ENCODE results near the gene IFNGR2. TPM values are rescaled to one million over a fixed set of nuclear protein-coding genes. Genes with fewer than 3 reads are reported as not detected.

IFNGR2 gene
- total and polyA plus RNA-seq, 4 donors, result 58.6 to 198 (median 71.6) TPM

DNA sequence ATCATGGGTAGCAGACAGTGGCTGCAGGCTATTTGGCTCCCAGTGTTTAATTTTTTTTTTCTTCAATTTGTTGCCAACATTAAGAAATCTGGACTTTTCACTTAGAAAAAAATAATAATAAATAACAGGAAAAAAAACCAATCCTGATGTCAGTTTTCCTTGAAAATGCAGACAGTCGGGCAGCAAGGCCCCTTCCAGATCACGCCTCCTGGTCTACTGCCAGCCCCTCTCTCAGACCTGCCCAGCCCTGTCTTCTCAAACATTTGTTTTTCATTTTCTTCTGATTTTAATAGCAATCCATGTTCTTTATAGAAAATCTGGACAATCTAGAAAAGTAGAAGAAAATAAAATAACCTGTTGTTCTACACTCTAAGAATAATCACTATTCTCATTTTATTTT is 15.5 kb downstream of the IFNGR2 start:
- ATAC-seq (ENCODE audit: insufficient read depth, low FRiP score) (no peak), DNase-seq (peak in 2 of 3 donors; percentile 16 to 50)
- Histone ChIP-seq H3K36me3 (ENCODE audit: control insufficient read depth in 4 of 4, insufficient read depth in 4 of 4, low read length in 4 of 4) (peaks cover 17 to 35% (median 31%) of the 10 kb centered on the region in 4 donors), H3K27ac (ENCODE audit: low read depth in 1 of 2, low read length in 1 of 2) (no peak overlapping the region), H3K9ac (ENCODE audit: insufficient read depth in 1 of 2, low read length in 2 of 2) (no peak overlapping the region), H3K4me1 (ENCODE audit: control insufficient read depth in 5 of 5, insufficient read depth in 5 of 5, low read length in 5 of 5) (peaks cover 0 to 8% (median 3%) of the 10 kb centered on the region in 5 donors), H3K4me3 (no peak overlapping the region), H3K27me3 (ENCODE audit: control insufficient read depth in 3 of 3, insufficient read depth in 3 of 3, low read length in 2 of 3) (no peaks in the 10 kb centered on the region), H3K9me3 (ENCODE audit: control insufficient read depth in 4 of 4, insufficient read depth in 3 of 4, low read length in 3 of 4) (no peaks in the 10 kb centered on the region)
- 63 to 80% methylated on average over 2 of the region's 2 CpGs for WGBS, 2 donors
- TF ChIP-seq CTCF (IDR thresholded peaks at IDR 0.05; ENCODE audit: control extremely low read depth, extremely low read depth), result no peak

GRCh38 chr21:33419538-33420123 is 16.4 kb downstream of the IFNGR2 start:
- no peak for TF ChIP-seq CTCF (IDR thresholded peaks at IDR 0.05; ENCODE audit: control extremely low read depth, extremely low read depth)
- DNase-seq (no peak), ATAC-seq (ENCODE audit: insufficient read depth, low FRiP score) (peak; percentile 34)
- Histone ChIP-seq H3K36me3 (ENCODE audit: control insufficient read depth in 4 of 4, insufficient read depth in 4 of 4, low read length in 4 of 4) (peaks cover 17 to 38% (median 35%) of the 10 kb centered on the region in 4 donors), H3K9me3 (ENCODE audit: control insufficient read depth in 4 of 4, insufficient read depth in 3 of 4, low read length in 3 of 4) (no peaks in the 10 kb centered on the region), H3K9ac (ENCODE audit: insufficient read depth in 1 of 2, low read length in 2 of 2) (no peak overlapping the region), H3K27ac (ENCODE audit: low read depth in 1 of 2, low read length in 1 of 2) (no peak overlapping the region), H3K4me1 (ENCODE audit: control insufficient read depth in 5 of 5, insufficient read depth in 5 of 5, low read length in 5 of 5) (peaks cover 0 to 8% (median 0%) of the 10 kb centered on the region in 5 donors), H3K4me3 (no peak overlapping the region), H3K27me3 (ENCODE audit: control insufficient read depth in 3 of 3, insufficient read depth in 3 of 3, low read length in 2 of 3) (no peaks in the 10 kb centered on the region)
- 89 to 95% methylated on average over 12 of the region's 12 CpGs for WGBS, 2 donors

DNA sequence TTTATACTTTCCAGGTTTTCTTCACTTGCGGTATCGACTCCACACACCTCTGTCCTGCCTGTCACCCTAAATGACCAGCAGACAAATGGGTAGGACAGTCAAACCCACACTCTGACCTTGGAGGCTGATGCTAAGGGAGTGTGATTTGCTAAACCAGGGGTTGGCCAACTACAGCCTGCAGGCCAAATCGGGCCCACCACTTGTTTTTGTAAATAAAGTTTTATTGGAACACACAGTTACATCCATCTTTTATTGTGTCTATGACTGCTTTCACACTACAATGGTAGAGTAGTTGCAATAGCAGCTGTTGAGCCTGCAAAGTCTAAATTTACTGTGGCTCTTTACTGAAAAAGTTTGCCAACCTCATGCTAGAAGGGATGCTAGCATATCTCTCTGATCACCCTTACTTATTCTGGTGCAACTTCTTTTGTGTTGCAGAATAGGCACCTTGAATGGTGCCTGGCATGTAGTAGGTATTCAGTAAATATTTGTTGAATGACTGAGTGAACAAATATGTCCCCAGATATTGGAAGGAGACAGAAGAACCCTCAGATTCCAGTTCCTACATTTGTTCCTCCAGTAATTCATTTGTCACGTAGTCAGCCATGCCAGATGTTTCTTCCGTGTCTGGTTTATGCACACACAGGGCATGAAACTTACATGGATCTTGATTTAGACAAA is 18.6 kb downstream of the IFNGR2 start:
- TF ChIP-seq CTCF (IDR thresholded peaks at IDR 0.05; ENCODE audit: control extremely low read depth, extremely low read depth), result no peak
- Histone ChIP-seq H3K4me3 (no peak overlapping the region), H3K9ac (ENCODE audit: insufficient read depth in 1 of 2, low read length in 2 of 2) (no peak overlapping the region), H3K36me3 (ENCODE audit: control insufficient read depth in 4 of 4, insufficient read depth in 4 of 4, low read length in 4 of 4) (peaks cover 16 to 37% (median 33%) of the 10 kb centered on the region in 4 donors), H3K9me3 (ENCODE audit: control insufficient read depth in 4 of 4, insufficient read depth in 3 of 4, low read length in 3 of 4) (peaks cover 0 to 2% (median 0%) of the 10 kb centered on the region in 4 donors), H3K4me1 (ENCODE audit: control insufficient read depth in 5 of 5, insufficient read depth in 5 of 5, low read length in 5 of 5) (peaks cover 0 to 8% (median under 1%) of the 10 kb centered on the region in 5 donors), H3K27ac (ENCODE audit: low read depth in 1 of 2, low read length in 1 of 2) (no peak overlapping the region), H3K27me3 (ENCODE audit: control insufficient read depth in 3 of 3, insufficient read depth in 3 of 3, low read length in 2 of 3) (no peaks in the 10 kb centered on the region)
- DNase-seq (no peak), ATAC-seq (ENCODE audit: insufficient read depth, low FRiP score) (no peak)
- WGBS, 2 donors, result 96 to 99% methylated on average over 5 of the region's 5 CpGs

Measured in lung (tissue), 12 donors.